Sigmoid colon (tissue), 4 donors: ENCODE measurements around the gene ITPRIPL1.

Experiments
- POLR2A ChIP-seq, 2 donors: fragments of 450-650 bp; IDR thresholded peaks; one replicate each; pipeline ENCODE4 v1.6.1; 2016; ENCODE audit warnings: antibody characterized with exemption in 2 of 2, mild to moderate bottlenecking in 2 of 2, moderate library complexity in 2 of 2
- POLR2AphosphoS5 ChIP-seq, 4 donors: sonication (generic); formaldehyde crosslinking; IDR thresholded peaks; one replicate each; pipeline ENCODE4 v1.6.1; 2017; ENCODE audit warnings: antibody characterized with exemption in 4 of 4
- TF ChIP-seq, protein P1 (sequence below), 4 experiments: fragments of 450-650 bp in 3 of 4; fragments of 200-600 bp in 1 of 4; IDR thresholded peaks; one replicate each; pipeline ENCODE4 v1.5.1; 2016 to 2019; ENCODE audit warnings: antibody characterized with exemption in 4 of 4, mild to moderate bottlenecking in 3 of 4, moderate library complexity in 2 of 4

DNA sequence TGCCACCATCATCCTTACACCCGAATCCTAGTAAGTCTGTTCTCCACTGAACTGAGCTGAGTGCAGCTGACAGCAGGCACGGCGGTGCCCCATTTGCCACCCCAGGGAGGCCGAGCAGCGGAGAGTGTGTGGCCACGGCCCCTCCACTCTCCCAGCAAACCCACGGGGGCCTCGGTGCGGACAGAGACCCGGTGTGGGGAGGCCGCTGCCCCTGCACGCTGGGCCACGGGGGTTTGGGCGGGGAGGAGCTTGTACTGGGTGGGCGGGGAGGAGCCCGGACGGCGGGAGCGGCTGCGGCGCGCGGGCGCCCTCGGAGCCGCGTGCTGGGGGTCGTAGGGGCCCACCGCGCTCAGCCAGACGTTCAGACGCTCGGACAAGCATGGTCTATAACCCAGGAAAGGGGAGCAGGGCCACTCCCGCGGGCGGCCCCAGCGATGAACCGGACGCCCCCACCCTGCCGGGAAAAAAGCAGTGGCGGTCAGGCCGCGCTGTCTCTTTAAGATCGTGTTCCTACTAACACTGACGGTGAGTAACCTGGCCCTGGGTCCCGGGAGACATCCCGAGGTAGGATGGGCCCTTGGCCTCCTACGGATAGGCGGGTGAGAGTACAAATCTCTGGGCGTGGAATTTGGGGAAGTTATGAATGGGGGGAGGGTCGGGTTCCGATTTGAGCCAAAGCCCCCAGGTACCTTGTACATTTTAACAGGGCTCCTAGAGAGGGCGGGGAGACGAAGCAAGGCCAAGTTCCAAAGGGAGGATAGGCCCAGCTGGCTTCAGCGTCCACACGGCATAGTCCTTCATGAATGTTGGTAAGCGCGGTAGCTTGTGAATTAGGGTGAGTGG lies at the start of gene ITPRIPL1:
- TF ChIP-seq, protein P1, sequence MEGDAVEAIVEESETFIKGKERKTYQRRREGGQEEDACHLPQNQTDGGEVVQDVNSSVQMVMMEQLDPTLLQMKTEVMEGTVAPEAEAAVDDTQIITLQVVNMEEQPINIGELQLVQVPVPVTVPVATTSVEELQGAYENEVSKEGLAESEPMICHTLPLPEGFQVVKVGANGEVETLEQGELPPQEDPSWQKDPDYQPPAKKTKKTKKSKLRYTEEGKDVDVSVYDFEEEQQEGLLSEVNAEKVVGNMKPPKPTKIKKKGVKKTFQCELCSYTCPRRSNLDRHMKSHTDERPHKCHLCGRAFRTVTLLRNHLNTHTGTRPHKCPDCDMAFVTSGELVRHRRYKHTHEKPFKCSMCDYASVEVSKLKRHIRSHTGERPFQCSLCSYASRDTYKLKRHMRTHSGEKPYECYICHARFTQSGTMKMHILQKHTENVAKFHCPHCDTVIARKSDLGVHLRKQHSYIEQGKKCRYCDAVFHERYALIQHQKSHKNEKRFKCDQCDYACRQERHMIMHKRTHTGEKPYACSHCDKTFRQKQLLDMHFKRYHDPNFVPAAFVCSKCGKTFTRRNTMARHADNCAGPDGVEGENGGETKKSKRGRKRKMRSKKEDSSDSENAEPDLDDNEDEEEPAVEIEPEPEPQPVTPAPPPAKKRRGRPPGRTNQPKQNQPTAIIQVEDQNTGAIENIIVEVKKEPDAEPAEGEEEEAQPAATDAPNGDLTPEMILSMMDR (IDR thresholded peaks at IDR 0.05) = no peak
- TF ChIP-seq POLR2A (IDR thresholded peaks at IDR 0.05) = no peak
- no peak for TF ChIP-seq POLR2AphosphoS5 (IDR thresholded peaks at IDR 0.05)
